CD4-positive, alpha-beta T cell treated with Interleukin-6 at 100 ng/mL for 8 hours (primary cell): ENCODE results near the gene KIRREL3.

Experiments
- DNase-seq: peaks from one replicate; pipeline ENCODE4 v3.0.0-alpha.2; 2020; ENCODE audit warnings: mixed read lengths, low spot score

Gene KIRREL3

GRCh38 chr11:127000291-127000968 is at the start of gene KIRREL3:
Gene KIRREL3, minus strand, starts transcription at chr11:127000770.
- DNase-seq, result no peak

- no peak for DNase-seq
Measured at GRCh38 chr11:127050186-127050585, 49.6 kb upstream of the KIRREL3 start.

GRCh38 chr11:127049486-127049885 is 48.9 kb upstream of the KIRREL3 start:
- DNase-seq, result no peak

GRCh38 chr11:127044535-127044934 is 44.0 kb upstream of the KIRREL3 start:
- DNase-seq, result no peak

- DNase-seq, result no peak
Measured at GRCh38 chr11:127042445-127042844, 41.9 kb upstream of the KIRREL3 start.

GRCh38 chr11:127039591-127039990 is 39.0 kb upstream of the KIRREL3 start:
- no peak for DNase-seq

- DNase-seq, result no peak
Measured at GRCh38 chr11:127037596-127037995, 37.0 kb upstream of the KIRREL3 start.

GRCh38 chr11:127037001-127037400 is 36.4 kb upstream of the KIRREL3 start:
- no peak for DNase-seq

- DNase-seq, result no peak
Measured at GRCh38 chr11:127035824-127036223, 35.3 kb upstream of the KIRREL3 start.

- DNase-seq, result no peak
Measured at GRCh38 chr11:127034973-127035372, 34.4 kb upstream of the KIRREL3 start.

- no peak for DNase-seq
Measured at GRCh38 chr11:127028648-127029047, 28.1 kb upstream of the KIRREL3 start.

GRCh38 chr11:127027789-127028188 is 27.2 kb upstream of the KIRREL3 start:
- DNase-seq, result no peak

GRCh38 chr11:127027000-127027399 is 26.4 kb upstream of the KIRREL3 start:
- no peak for DNase-seq

- no peak for DNase-seq
Measured at GRCh38 chr11:127023991-127024390, 23.4 kb upstream of the KIRREL3 start.

- DNase-seq, result no peak
Measured at GRCh38 chr11:127018683-127019279, 18.2 kb upstream of the KIRREL3 start.

GRCh38 chr11:127017482-127017881 is 16.9 kb upstream of the KIRREL3 start:
- DNase-seq, result no peak

- no peak for DNase-seq
Measured at GRCh38 chr11:127013550-127013949, 13.0 kb upstream of the KIRREL3 start.

GRCh38 chr11:127006311-127006710 is 5.7 kb upstream of the KIRREL3 start:
- DNase-seq, result no peak

- no peak for DNase-seq
Measured at GRCh38 chr11:127003260-127003981, 2.9 kb upstream of the KIRREL3 start.

- DNase-seq, result no peak
Measured at GRCh38 chr11:127002669-127003259, 2.2 kb upstream of the KIRREL3 start.

- DNase-seq, result no peak
Measured at GRCh38 chr11:127000981-127001380, 411 bp upstream of the KIRREL3 start.

- no peak for DNase-seq
Measured at GRCh38 chr11:126999366-126999765, 1.2 kb downstream of the KIRREL3 start.

GRCh38 chr11:126997641-126998040 is 2.9 kb downstream of the KIRREL3 start:
- DNase-seq, result no peak
